K562 (cell line): ENCODE measurements around the gene PKDCC.

Experiments used
- CTCF ChIP-seq, 3 experiments: IDR thresholded peaks in 2 of 3; conservative IDR thresholded peaks in 1 of 3; 2 replicates each; pipeline ENCODE4 v1.5.1; 2011 to 2012; ENCODE audit warnings: low read length in 3 of 3, mild to moderate bottlenecking in 3 of 3, control low read depth in 2 of 3, improper control_type of control experiment in 1 of 3, inconsistent platforms in 1 of 3, low read depth in 1 of 3, mixed read lengths in 1 of 3, moderate library complexity in 1 of 3; ENCODE audit not compliant: insufficient read depth in 2 of 3
- HMG20B ChIP-seq: fragments of 250-450 bp; sonication (Bioruptor Pico); IDR thresholded peaks from 2 replicates; pipeline ENCODE4 v1.5.0; 2021; ENCODE audit warnings: mild to moderate bottlenecking
- MCM3 ChIP-seq: fragments of 450-650 bp; IDR thresholded peaks from 2 replicates; pipeline ENCODE4 v1.6.1; 2016
- MECOM ChIP-seq: fragments of 250-450 bp; sonication (Bioruptor Pico); IDR thresholded peaks from 2 replicates; pipeline ENCODE4 v1.8.0; 2022; ENCODE audit warnings: inconsistent platforms
- MXI1 ChIP-seq: IDR thresholded peaks from 2 replicates; pipeline ENCODE4 v1.6.1; 2011; ENCODE audit warnings: low read depth, mild to moderate bottlenecking, improper control_type of control experiment, low read length
- NFIC ChIP-seq: fragments of 450-650 bp; IDR thresholded peaks from 2 replicates; pipeline ENCODE4 v1.6.1; 2017; ENCODE audit warnings: mild to moderate bottlenecking, inconsistent platforms
- NR3C1 ChIP-seq: sonication (generic); formaldehyde crosslinking; IDR thresholded peaks from 2 replicates; pipeline ENCODE4 v1.8.1; 2022; ENCODE audit warnings: missing genetic modification reagents
- POLR2A ChIP-seq: fragments of 450-650 bp; conservative IDR thresholded peaks from 2 replicates; pipeline ENCODE4 v1.6.1; 2016
- PRDM10 ChIP-seq: fragments of 450-650 bp; IDR thresholded peaks from 2 replicates; pipeline ENCODE4 v1.6.1; 2018; ENCODE audit not compliant: partially characterized antibody
- RAD21 ChIP-seq, 2 experiments: fragments of 250-450 bp in 1 of 2; fragments of 450-650 bp in 1 of 2; sonication (Bioruptor Pico) in 1 of 2; formaldehyde crosslinking in 1 of 2; IDR thresholded peaks in 1 of 2; conservative IDR thresholded peaks in 1 of 2; 2 replicates each; pipeline versions ENCODE4 v1.4.0 to v1.8.0; 2020 to 2022; ENCODE audit warnings: mild to moderate bottlenecking in 2 of 2, moderate library complexity in 1 of 2
- XRCC4 ChIP-seq: IDR thresholded peaks from one replicate; pipeline ENCODE4 v1.6.1; 2011; ENCODE audit not compliant: insufficient read depth, insufficient read length; ENCODE audit errors: extremely low read depth
- ZNF140 ChIP-seq: fragments of 250-450 bp; sonication (Bioruptor Pico); IDR thresholded peaks from 2 replicates; pipeline ENCODE4 v1.8.0; 2021; ENCODE audit warnings: moderate library complexity, mild to moderate bottlenecking, inconsistent platforms
- ZNF316 ChIP-seq: fragments of 450-650 bp; IDR thresholded peaks from 2 replicates; pipeline ENCODE4 v1.6.1; 2016
- ZNF75A ChIP-seq: fragments of 450-650 bp; formaldehyde crosslinking; IDR thresholded peaks from 2 replicates; pipeline ENCODE4 v1.4.0; 2020; ENCODE audit warnings: mild to moderate bottlenecking

- TF ChIP-seq ZNF75A (CRISPR knock-in tag) = no peak
- TF ChIP-seq MXI1 = no peak
- TF ChIP-seq CTCF (IDR thresholded peaks at IDR 0.05 in 2 of 3, conservative IDR thresholded peaks at IDR 0.05 in 1 of 3; ENCODE audit: insufficient read depth in 2 of 3, low read depth in 1 of 3, low read length in 3 of 3) = no peak
- TF ChIP-seq ZNF140 (CRISPR knock-in tag) = no peak
- no peak for TF ChIP-seq RAD21 (CRISPR knock-in tag; conservative IDR thresholded peaks at IDR 0.05 in 1 of 2, IDR thresholded peaks at IDR 0.05 in 1 of 2)
- TF ChIP-seq NR3C1 (CRISPR knock-in tag) = no peak
- TF ChIP-seq HMG20B (CRISPR knock-in tag) = no peak
- no peak for TF ChIP-seq NFIC
- TF ChIP-seq MECOM (CRISPR knock-in tag) = no peak
- TF ChIP-seq POLR2A = no peak
- TF ChIP-seq XRCC4 = no peak
- TF ChIP-seq ZNF316 = no peak
- TF ChIP-seq PRDM10 = no peak
- no peak for TF ChIP-seq MCM3
Measured at GRCh38 chr2:41999128-41999480, 48.7 kb upstream of the PKDCC start.
